ENCODE results near the gene METAP1D.

DNA sequence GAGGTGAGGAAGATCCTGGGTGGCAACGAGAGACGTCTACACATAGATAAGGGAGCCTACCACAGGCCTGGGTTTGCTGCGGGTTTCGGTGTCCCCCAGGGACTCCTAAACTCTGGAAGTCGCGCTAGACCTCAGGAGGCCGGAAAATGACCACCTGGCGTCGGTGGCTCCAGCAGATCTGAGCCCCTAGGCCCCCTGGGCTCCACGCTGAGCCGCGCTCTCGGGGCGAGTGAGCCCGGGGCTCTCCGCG, 84.6 kb downstream of the METAP1D start:
- TF ChIP-seq CTCF (IDR thresholded peaks at IDR 0.05; ENCODE audit: low read depth, low read length): no peak
- no peak for TF ChIP-seq EZH2phosphoT487 (IDR thresholded peaks at IDR 0.05; ENCODE audit: low read depth)
